HCT116 (cell line): ENCODE results near the gene STX5. TPM values are rescaled to one million over a fixed set of nuclear protein-coding genes. Genes with fewer than 3 reads are reported as not detected.
A peak's percentile ranks its signal among the peaks of the same experiment; 100 is the strongest.

Experiments
- ATAC-seq: fragments of 200-7000 bp; cut with Tn5 transposase; 2 replicates; pipeline ENCODE4 v1.9.1; 2020; ENCODE audit warnings: mild to moderate bottlenecking, moderate library complexity
- BruUV-seq: library from RNA; stranded (reverse); fragments of 400-500 nt; replicated peaks from 2 replicates; lab custom pipeline; 2021; lab: Mats Ljungman, UMichigan
- CTCF ChIA-PET: fragments of 300-600 bp; sonication (Branson Sonifier 250); formaldehyde crosslinking; loops from one replicate; lab custom pipeline; 2021; ENCODE audit warnings: antibody characterized with exemption; lab: Charles Lee
- POLR2A ChIA-PET: fragments of 300-600, 350-600 bp; sonication (Branson Sonifier 250); formaldehyde crosslinking; loops from one replicate; lab custom pipeline; 2021; ENCODE audit warnings: antibody characterized with exemption; lab: Charles Lee
- RAD21 ChIA-PET, 2 experiments: fragments of 300-600 bp; sonication (Branson Sonifier 250); formaldehyde crosslinking; loops; one replicate each; lab custom pipeline; 2023; ENCODE audit warnings: low total read pairs in 2 of 2; ENCODE audit not compliant: uncharacterized antibody in 2 of 2, unreplicated experiment in 2 of 2, low non-redundant PET in 1 of 2; lab: Charles Lee
- DNase-seq: peaks from one replicate; pipeline ENCODE4 v3.0.0-alpha.2; 2010; ENCODE audit warnings: low read depth, low spot score
- H2AFZ ChIP-seq: fragments of 200-600 bp; shearing (Covaris generic), sonication (generic); 2 replicates; pipeline ENCODE4 v1.6.1; 2017; ENCODE audit warnings: low read depth, mixed run types, mixed read lengths, antibody characterized with exemption, low read length; ENCODE audit not compliant: poor library complexity, severe bottlenecking
- H3K27ac ChIP-seq: 2 replicates; pipeline ENCODE4 v1.5.1; 2012; ENCODE audit warnings: low read depth, low read length
- H3K27me3 ChIP-seq: fragments of 200-600 bp; sonication (generic); 2 replicates; pipeline ENCODE4 v1.6.1; 2016; ENCODE audit warnings: mixed run types, low read length, mixed read lengths; ENCODE audit not compliant: insufficient read depth
- H3K36me3 ChIP-seq, 2 experiments: fragments of 200-500 bp in 1 of 2; fragments of 200-600 bp in 1 of 2; sonication (Bioruptor generic) in 1 of 2; sonication (generic) in 1 of 2; 2 replicates each; pipeline versions ENCODE4 v1.5.1 to v1.6.1; 2014 to 2016; ENCODE audit warnings: low read length in 2 of 2, inconsistent platforms in 1 of 2, mixed read lengths in 1 of 2, mixed run types in 1 of 2; ENCODE audit not compliant: insufficient read depth in 2 of 2, control insufficient read depth in 1 of 2
- H3K4me1 ChIP-seq, 2 experiments: fragments of 200-600 bp in 1 of 2; sonication (generic) in 1 of 2; 2 replicates each; pipeline versions ENCODE4 v1.5.1 to v1.6.1; 2012 to 2017; ENCODE audit warnings: low read length in 2 of 2, inconsistent platforms in 1 of 2, mild to moderate bottlenecking in 1 of 2, mixed read lengths in 1 of 2, mixed run types in 1 of 2, moderate library complexity in 1 of 2; ENCODE audit not compliant: insufficient read depth in 2 of 2, control insufficient read depth in 1 of 2
- H3K4me2 ChIP-seq: fragments of 200-600 bp; sonication (generic); 2 replicates; pipeline ENCODE4 v1.6.1; 2017; ENCODE audit warnings: mixed run types, low read length, mixed read lengths
- H3K4me3 ChIP-seq, 2 experiments: fragments of 200-600 bp in 1 of 2; sonication (generic) in 1 of 2; replicated peaks in 1 of 2; 2 replicates each; pipeline ENCODE4 v1.5.1; 2011 to 2016; ENCODE audit warnings: low read length in 2 of 2, control low read depth in 1 of 2, low read depth in 1 of 2, mild to moderate bottlenecking in 1 of 2, mixed read lengths in 1 of 2, mixed run types in 1 of 2
- H3K79me2 ChIP-seq: fragments of 200-600 bp; sonication (generic); 2 replicates; pipeline ENCODE4 v1.6.1; 2017; ENCODE audit warnings: mild to moderate bottlenecking, mixed run types, low read length, moderate library complexity, mixed read lengths; ENCODE audit not compliant: insufficient read depth
- H3K9ac ChIP-seq: fragments of 200-600 bp; sonication (generic); 2 replicates; pipeline ENCODE4 v1.6.1; 2016; ENCODE audit warnings: low read length, mixed read lengths
- H3K9me2 ChIP-seq: fragments of 200-600 bp; sonication (generic), shearing (Covaris generic); 2 replicates; pipeline ENCODE4 v1.6.1; 2017; ENCODE audit warnings: mixed run types, mild to moderate bottlenecking, moderate library complexity; ENCODE audit not compliant: insufficient read depth
- H3K9me3 ChIP-seq, 2 experiments: fragments of 200-500 bp in 1 of 2; fragments of 200-600 bp in 1 of 2; sonication (Bioruptor generic) in 1 of 2; sonication (generic) in 1 of 2; 2 replicates each; pipeline ENCODE4 v1.6.1; 2014 to 2017; ENCODE audit warnings: low read length in 2 of 2, mixed read lengths in 2 of 2, inconsistent platforms in 1 of 2, low read depth in 1 of 2, mild to moderate bottlenecking in 1 of 2, mixed run types in 1 of 2, moderate library complexity in 1 of 2; ENCODE audit not compliant: control insufficient read depth in 1 of 2, insufficient read depth in 1 of 2
- H4K20me1 ChIP-seq: fragments of 200-600 bp; sonication (generic), shearing (Covaris generic); 2 replicates; pipeline ENCODE4 v1.6.1; 2017; ENCODE audit warnings: mixed run types, mild to moderate bottlenecking, moderate library complexity; ENCODE audit not compliant: insufficient read depth
- CEBPB ChIP-seq: IDR thresholded peaks from 2 replicates; pipeline ENCODE4 v1.6.1; 2012; ENCODE audit warnings: low read depth
- ELF1 ChIP-seq: IDR thresholded peaks from 2 replicates; pipeline ENCODE4 v1.6.1; 2012; ENCODE audit warnings: low read depth, borderline replicate concordance
- POLR2A ChIP-seq: IDR thresholded peaks from 2 replicates; pipeline ENCODE4 v1.7.0; 2011; ENCODE audit warnings: borderline replicate concordance; ENCODE audit not compliant: insufficient read depth, insufficient read length; ENCODE audit errors: extremely low read depth
- ZFX ChIP-seq: fragments of 450-650 bp; IDR thresholded peaks from 2 replicates; pipeline ENCODE4 v1.6.1; 2017
- intact Hi-C: fragments of 100-400 bp; cut with micrococcal nuclease; formaldehyde crosslinking; loops from 2 replicates; pipeline ENCODE4 v1.10.0; 2022
- total RNA-seq: library from RNA; stranded (reverse); gene quantifications from one replicate; pipeline ENCODE4 v1.2.1, GENCODE V29; 2021; ENCODE audit not compliant: unreplicated experiment
- TF ChIP-seq, protein P1 (sequence below): IDR thresholded peaks from 2 replicates; pipeline ENCODE4 v1.6.1; 2012

Gene STX5
- total RNA-seq, 1 experiment from 2014 or later, result 29.5 TPM

DNA sequence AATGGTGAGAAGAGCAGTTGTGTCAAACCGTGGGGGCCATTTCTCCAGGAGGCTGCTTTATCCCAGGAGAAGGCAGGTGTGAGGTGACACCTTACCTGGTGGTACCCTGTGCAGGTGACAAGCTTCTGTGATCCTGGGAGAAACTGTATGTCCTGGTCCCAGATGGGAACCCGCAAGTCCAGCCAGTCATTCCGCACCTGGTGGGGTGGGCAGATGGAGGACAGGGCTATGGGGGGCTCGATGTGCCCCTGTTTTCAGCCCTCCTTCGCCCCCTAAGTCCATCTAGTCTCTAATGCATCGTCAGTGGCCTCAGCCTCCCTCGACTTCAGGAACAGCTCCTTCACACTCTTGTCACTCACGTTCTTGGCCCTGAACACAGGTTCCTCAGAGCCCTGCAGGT is 3.5 kb upstream of the STX5 start (continued):
- TF ChIP-seq, protein P1, sequence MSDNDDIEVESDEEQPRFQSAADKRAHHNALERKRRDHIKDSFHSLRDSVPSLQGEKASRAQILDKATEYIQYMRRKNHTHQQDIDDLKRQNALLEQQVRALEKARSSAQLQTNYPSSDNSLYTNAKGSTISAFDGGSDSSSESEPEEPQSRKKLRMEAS, result no peak
- TF ChIP-seq ZFX, result no peak
- TF ChIP-seq POLR2A, result no peak
- TF ChIP-seq ELF1, result no peak

DNA sequence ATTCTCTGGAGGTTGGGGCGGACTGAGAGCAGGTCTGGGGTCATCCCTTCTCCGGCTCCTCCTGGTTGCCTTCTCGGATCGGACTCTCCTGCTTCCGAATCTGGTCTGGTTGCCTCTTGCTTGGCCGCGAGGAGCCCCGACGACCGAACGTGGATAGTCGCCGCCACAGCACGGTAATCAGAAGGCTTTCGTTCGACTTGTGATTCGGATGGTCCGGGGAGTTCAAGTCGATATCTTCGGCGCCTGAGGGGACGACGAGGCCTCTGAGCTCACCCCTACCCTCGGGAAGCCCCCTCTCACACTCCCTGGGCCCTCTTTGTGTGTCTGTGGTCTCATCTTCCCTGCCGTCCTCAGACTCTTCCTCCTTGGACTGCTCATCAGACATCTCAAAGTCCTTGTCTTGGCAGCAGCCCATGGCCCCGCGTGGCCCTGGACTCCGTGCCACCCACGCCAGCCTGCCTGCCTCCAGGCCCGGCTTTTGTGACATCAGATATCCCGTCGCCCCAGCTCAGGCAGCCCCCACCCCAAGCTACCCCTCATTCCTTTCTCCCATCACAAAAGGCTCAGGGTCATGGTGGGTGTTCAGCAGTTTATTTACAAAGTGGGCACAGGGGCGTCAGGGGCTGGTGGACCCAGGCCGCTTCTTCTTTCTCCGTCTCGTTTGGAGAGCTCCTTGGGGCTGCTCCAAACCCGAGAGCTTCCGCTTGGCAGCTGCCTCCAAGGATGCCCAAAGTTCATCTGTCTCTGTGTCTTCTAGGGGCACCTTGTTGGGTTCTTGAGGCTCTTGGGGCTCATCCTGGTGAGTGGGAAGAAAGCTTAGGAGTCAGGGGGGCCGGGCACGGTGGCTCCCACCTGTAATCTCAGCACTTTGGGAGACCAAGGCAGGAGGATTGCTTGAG is 734 bp upstream of the STX5 start, which contains the start of gene TEX54:
Gene TEX54 (minus strand): TSS at position 506 of the 899 bp plus-strand sequence.
- H3K27ac ChIP-seq, result peak within 1 kb of the TSS; percentile 64
- intact Hi-C loops, result loop anchor here (1.0 kb wide), 1 partner anchor 9 kb away; no protein-coding TSS in a partner anchor

More for the DNA sequence above, 734 bp upstream of the STX5 start, which contains the start of gene TEX54:
- Histone ChIP-seq H3K4me3 (peak within 1 kb of the TSS; percentile 86 to 93), H3K9me2 (no peaks in the 10 kb centered on the region), H2AFZ (no peak within 1 kb of the TSS), H3K9me3 (no peaks in the 10 kb centered on the region), H3K27me3 (no peaks in the 10 kb centered on the region), H3K9ac (peak within 1 kb of the TSS; percentile 92), H3K4me2 (peak within 1 kb of the TSS; percentile 92), H3K36me3 (peaks cover 17 to 34% of the 10 kb centered on the region in 2 experiments), H4K20me1 (no peaks in the 10 kb centered on the region; the same call in 1 of the 2 replicates), H3K79me2 (peaks cover 60% of the 10 kb centered on the region), H3K4me1 (peaks cover 7 to 32% of the 10 kb centered on the region in 2 experiments)
- RAD21 ChIA-PET, result no interaction called here
- TSS peak; percentile 89 for BruUV-seq
- CTCF ChIA-PET, result interaction anchor here (0.9 to 1.3 kb wide), 3 partner anchors 46 to 48 kb away, joined by 3 to 6 read pairs (median 4); partner anchors contain the start of genes SLC3A2 and TMEM179B
- DNase-seq (no peak), ATAC-seq (peak; percentile 7)
- POLR2A ChIA-PET, result interaction anchor here (0.7 to 2.8 kb wide), 16 partner anchors 8 to 165 kb away, joined by 3 to 113 read pairs (median 6); partner anchors contain the start of genes HNRNPUL2, LBHD1, NXF1 and TMEM223
- TF ChIP-seq POLR2A (peak; percentile 59), CEBPB (no peak)
